Upper lobe of left lung (tissue), 4 donors: Measurements from ENCODE around the gene MYBL2.

ENCODE experiments used
- POLR2A ChIP-seq, 4 donors: fragments of 450-650 bp; IDR thresholded peaks; one replicate each; pipeline ENCODE4 v1.5.1; 2016 to 2017; ENCODE audit warnings: antibody characterized with exemption in 4 of 4, mild to moderate bottlenecking in 2 of 4
- TF ChIP-seq, protein P1 (sequence below), 6 experiments: fragments of 450-650 bp in 4 of 6; fragments of 200-600 bp in 2 of 6; sonication (generic) in 2 of 6; IDR thresholded peaks; one replicate each; pipeline ENCODE4 v1.5.1; 2016 to 2019; ENCODE audit warnings: antibody characterized with exemption in 6 of 6

- TF ChIP-seq, protein P1, sequence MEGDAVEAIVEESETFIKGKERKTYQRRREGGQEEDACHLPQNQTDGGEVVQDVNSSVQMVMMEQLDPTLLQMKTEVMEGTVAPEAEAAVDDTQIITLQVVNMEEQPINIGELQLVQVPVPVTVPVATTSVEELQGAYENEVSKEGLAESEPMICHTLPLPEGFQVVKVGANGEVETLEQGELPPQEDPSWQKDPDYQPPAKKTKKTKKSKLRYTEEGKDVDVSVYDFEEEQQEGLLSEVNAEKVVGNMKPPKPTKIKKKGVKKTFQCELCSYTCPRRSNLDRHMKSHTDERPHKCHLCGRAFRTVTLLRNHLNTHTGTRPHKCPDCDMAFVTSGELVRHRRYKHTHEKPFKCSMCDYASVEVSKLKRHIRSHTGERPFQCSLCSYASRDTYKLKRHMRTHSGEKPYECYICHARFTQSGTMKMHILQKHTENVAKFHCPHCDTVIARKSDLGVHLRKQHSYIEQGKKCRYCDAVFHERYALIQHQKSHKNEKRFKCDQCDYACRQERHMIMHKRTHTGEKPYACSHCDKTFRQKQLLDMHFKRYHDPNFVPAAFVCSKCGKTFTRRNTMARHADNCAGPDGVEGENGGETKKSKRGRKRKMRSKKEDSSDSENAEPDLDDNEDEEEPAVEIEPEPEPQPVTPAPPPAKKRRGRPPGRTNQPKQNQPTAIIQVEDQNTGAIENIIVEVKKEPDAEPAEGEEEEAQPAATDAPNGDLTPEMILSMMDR (IDR thresholded peaks at IDR 0.05): no peak
- TF ChIP-seq POLR2A (IDR thresholded peaks at IDR 0.05): no peak
Measured at GRCh38 chr20:43744151-43744611, 77.3 kb downstream of the MYBL2 start.
